Astrocyte of the hippocampus (primary cell): ENCODE measurements around the gene TMEM106C.
"Not testable (repeated sequence)": the region's sequence is repeated elsewhere in the genome, so short reads cannot be mapped to it uniquely, and the experiment has no call there.

Experiments
- DNase-seq: peaks from one replicate; pipeline ENCODE4 v3.0.0; 2011; ENCODE audit warnings: low read depth, low spot score

TMEM106C gene

DNA sequence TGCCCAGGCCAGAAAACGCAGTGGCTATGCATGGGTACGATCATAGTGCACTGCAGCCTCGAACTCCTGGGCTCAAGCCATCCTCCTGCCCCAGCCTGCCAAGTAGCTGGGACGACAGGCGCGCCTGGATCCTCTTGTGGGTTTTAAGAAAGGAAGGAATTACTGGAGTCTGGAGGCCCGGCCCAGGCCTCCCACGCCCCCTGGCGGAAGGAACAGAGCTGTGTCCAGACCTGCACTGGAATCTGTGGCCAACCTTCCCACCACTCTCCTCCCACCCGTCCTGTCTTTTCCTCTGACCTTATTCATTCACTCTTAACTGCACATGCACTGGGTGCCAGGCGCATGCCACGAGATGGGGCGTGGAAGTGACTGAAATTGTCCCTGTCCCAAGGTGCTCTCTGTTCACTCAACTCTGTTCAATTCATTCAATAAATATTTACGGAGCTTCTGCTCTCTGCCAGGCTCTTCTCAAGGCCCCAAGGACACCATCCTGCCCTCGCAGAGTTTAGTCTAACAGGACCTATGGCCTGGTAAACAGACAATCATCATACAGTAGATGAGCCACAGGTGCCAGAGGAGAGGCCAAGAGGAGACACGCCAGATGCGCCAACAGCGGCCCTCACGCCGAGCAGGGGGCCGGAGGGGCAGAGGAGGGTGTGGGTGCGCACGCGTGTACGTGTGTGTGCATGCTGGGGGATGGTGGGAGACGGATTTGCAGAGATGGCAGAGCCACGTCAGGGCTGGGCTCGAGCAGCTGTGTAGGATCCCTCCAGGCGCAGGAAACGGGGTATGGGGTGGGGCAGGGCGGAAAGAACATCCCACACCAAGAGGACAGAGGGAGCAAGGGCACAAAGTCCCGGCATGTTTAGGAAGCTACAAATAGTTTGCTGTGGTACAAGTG lies 13.7 kb upstream of the TMEM106C start:
- peak; percentile 91 for DNase-seq

DNA sequence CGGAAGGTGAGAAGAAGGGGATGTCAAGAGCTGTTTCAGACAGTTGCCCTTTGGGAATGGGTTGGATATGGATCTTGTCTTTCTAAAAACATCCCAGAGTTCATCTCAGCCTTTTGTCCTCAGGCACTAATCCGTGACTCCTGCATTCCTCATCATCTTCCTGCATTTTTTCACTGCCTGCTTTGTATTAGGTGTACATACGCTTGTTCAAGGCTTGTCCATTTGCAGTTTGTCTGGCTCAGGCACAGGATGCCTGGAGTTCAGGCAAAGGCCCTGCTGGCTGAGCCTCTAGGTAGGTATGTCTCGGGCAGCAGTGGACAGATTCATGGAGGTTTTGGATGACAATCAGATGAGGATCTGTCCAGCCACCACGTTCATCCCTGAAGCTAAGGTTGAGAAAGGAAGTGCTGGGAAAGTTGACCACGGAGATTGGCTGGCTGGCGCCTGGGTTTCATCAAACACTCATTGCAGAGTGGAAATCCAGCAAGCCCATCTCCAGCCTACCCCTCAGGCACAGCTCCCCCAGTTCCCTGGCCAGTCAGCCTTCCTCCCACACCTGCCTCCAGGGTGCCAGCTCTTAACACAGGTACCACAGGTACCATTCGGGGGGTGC lies 12.4 kb upstream of the TMEM106C start:
- no peak for DNase-seq

DNA sequence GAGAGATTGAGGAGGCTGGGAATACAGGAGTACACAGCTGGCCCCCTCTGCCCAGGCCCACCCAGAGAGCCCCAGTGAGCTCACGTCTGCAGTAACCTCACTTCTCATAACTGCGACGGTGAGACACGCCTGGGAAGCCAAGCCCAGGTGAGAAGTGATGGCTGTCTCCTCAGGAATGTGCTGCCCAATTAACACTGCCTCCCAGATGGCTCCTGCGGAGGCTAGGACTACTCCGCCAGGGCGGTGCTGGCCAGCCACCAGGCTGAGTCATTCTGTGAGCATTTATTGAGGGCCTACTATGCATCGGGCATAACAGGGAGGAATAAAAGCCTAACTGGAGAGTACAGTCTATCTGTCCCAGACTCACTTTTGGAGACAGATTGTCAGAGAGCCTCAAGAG lies 9.3 kb upstream of the TMEM106C start:
- DNase-seq, result no peak

DNA sequence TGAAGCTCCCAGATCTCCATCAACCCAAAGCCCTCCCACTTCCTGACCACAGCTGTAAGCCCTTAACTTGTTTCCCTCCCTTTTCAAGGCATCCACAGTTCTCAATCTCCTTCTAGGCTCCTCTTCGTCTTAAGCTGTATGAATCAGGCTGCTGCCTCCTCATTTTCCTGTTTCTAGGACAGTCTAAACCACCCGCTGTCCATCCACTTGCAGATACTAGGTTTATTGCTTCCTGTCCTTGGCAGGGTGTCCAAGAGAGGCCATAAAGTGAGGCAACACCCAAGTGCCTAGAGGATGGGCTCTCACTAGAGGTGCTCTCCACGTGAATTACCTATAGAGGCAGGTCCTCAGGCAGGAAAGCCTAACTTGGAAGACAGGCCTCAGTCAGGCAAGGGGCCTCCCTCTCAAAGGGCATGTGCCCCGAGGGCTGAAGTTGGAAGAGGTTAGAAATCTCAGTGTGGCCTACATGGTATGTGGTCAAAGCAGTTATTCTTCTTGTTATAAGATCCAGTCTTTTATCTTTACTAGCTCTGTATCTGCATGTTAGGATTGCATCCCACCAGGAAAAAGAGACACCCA lies 8.8 kb upstream of the TMEM106C start:
- no peak for DNase-seq

DNA sequence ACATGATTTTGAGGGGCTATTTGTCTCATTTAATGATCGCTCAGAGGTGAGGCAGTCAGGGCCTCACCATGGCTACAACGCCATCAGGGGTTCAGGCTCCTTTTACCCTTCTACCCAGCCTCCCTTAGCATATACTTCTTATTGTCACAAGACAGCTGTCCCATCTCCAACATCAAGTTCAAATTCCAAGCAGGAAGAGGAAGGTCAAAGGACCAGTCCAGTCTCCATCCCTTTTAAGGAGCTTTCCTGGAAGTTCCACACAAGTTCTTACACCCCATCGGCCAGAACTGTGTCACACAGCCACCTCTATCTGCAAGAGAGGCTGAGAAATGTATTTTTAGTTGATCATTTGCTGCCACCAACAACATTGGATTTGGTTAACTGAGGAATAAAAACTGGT lies 8.3 kb upstream of the TMEM106C start:
- no peak for DNase-seq

DNA sequence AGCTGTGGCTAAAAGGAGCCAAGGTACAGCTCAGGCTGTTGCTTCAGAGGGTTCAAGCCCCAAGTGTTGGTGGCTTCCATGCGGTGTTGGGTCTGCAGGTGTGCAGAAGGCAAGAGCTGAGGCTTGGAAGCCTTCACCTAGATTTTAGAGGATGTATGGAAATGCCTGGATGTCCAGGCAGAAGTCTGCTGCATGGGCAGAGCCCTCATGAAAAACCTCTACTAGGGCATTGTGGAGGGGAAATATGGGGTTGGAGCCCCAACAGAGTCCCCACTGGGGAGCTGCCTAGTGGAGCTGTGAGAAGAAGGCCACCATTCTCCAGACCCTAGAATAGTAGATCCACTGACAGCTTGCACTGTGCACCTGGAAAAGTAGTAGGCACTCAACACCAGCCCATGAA lies 5.7 kb upstream of the TMEM106C start:
- not testable (repeated sequence) for DNase-seq

DNA sequence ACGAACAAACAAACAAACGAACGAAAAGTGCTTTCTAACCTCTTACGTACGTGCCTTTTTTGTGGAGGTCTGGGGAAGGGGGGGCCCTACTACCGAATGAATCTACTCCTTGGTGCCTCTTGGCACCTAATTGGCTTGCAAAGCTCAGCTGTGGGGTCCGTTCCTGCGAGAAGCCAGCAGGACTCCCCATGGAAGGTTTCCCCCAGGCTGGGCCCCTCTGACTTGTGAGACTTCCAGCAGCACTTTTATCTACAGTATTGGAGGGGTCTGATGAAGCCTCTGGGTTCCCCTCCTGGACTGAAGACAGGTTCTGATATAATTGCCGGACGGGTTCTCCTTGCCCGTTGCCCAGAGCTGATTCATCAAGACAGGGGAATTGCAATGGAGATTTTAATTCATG lies 1.2 kb upstream of the TMEM106C start:
- DNase-seq, result no peak

DNA sequence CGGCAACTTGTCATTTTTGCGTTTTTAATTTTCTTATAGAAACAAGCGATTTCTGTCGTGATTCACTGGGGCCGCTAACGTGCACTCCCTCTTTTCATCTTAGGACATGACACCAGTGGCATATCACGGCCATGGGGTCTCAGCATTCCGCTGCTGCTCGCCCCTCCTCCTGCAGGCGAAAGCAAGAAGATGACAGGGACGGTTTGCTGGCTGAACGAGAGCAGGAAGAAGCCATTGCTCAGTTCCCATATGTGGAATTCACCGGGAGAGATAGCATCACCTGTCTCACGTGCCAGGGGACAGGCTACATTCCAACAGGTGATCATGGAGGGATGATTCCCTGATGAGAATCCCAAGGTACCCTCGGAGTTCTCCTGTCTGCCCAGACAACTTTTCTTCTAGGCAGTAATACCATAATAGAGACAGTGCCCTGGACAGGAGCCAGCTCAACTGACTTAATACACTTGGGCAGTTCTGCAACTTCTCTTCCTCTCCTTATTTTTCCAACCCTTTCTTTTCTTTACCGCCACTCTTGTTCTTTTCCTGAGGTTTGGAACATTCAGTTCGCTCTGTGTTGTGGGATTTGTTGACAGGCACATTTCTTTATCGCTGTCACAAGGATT lies 821 bp downstream of the TMEM106C start:
- no peak for DNase-seq

DNA sequence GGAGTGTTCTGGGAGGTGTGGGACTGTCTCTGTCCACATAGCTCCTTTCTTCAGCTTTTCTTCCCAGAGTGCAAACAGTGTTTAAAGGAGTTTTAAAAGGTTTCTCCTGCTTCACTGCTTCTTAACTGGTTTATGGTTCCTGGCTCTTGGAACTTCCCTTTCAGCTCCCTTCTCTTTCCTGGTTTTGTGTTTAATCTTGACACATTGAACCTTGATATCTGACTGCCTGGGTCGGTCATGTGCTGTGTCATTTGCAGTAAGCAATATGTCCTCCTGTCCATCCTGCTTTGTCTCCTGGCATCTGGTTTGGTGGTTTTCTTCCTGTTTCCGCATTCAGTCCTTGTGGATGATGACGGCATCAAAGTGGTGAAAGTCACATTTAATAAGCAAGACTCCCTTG lies 2.2 kb downstream of the TMEM106C start:
- DNase-seq, result no peak

DNA sequence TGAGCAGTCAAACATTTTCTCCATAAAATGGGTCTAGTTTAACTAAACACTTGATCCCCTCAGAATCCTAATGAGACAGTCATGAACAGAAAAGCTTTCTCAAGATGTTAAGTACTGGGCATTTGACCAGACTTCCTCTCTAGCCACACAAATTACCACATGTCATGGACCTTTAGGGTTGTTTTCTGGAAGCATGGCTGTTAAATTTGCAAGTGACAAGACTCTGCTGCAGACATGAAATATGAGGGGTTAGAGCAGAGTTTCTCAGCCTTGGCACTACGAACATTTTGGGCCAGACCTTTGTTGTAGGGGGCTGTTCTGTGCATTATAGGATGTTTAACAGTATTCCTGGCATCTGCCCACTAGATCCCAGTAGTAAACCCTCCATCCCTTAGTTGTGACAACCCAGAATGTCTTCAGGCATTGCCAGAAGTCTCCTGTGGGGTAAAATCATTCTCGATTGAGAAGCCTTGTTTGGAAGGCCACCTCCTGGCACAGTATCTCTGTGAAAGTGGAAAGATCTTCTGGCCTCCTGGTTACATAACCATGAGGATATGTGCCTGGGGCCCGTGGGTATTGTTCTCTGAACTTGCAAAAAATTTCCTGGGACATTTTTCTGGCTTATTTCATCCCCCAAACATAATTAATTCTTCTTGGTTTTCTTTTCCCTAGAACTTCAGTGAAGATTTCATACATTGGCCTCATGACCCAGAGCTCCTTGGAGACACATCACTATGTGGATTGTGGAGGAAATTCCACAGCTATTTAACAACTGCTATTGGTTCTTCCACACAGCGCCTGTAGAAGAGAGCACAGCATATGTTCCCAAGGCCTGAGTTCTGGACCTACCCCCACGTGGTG lies 4.3 kb downstream of the TMEM106C start:
- no peak for DNase-seq

DNA sequence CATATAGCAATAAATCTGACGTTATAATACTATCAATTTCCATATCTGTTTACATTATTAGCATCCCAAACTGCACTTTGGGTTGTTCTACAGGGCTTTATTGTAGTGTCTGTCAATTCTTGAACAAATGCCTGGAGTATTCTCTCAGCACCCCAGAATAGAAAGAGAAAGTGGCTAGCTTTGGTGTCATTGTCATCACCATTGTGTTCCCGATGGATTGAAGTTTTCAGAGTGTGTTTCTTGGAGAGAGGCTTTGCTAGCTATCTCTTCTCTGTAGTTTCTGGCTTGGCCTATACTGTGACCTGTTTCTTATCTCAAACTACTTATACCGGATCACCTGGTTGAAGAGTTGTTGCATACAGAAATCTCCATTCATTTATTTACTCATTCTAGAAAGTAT lies 6.4 kb downstream of the TMEM106C start:
- no peak for DNase-seq

DNA sequence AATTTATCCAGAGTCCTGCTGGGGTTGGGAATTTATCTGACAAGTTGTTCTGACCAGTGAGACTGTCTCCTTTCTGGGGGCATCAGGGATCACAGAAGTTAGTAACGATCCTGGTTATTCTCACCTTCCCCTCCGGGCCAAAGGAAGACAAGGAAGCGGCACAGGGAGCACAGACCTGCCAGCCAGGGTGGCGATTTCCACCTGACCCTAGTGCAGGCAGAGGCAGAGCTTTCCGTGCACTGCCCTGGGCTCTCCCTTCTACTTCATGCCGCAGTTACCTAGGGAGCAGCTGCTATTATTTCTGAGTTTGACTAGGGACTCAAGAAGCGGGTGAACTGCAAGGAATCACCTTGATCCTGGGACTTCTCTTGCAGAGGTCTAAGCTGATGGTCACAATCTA lies 7.4 kb downstream of the TMEM106C start:
- no peak for DNase-seq

DNA sequence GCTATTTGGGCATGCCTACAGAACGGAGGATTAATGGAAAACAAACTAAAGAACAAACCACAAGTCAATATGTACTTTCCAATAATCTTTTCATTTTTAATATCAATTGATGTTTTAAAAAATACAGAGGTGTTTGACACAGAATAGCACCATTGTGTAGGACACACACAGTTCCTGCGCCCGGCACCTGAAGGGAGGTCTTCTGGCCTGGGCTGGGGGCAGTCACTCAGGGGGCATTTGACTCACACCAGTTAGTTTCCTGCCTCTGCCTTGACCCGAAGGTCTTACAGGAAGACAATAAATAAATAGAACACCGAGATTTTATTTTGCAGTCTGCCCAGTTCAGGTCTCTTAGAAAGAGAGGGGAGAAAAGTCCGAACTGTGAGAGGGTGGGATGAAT lies 9.5 kb downstream of the TMEM106C start:
- DNase-seq, result no peak

DNA sequence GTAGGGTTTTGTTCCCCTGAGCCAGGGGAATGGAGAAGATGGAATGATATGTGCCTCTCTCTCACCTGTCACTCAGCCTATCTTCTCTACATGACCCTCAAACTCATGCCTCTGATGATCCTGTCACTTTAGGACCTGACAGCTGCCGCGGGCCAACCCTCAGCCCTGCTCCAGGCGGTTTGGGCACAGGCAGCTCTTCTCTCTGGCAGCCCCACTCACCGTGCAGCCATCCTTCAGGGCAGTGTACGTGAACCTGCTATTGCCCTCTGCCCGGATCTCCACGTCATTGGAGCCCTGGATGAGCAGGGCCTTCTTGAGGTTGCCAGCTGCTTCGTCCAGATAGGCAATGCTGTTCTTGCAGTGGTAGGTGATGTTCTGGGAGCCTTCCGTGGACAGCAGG lies 10.5 kb downstream of the TMEM106C start:
- DNase-seq, result no peak

DNA sequence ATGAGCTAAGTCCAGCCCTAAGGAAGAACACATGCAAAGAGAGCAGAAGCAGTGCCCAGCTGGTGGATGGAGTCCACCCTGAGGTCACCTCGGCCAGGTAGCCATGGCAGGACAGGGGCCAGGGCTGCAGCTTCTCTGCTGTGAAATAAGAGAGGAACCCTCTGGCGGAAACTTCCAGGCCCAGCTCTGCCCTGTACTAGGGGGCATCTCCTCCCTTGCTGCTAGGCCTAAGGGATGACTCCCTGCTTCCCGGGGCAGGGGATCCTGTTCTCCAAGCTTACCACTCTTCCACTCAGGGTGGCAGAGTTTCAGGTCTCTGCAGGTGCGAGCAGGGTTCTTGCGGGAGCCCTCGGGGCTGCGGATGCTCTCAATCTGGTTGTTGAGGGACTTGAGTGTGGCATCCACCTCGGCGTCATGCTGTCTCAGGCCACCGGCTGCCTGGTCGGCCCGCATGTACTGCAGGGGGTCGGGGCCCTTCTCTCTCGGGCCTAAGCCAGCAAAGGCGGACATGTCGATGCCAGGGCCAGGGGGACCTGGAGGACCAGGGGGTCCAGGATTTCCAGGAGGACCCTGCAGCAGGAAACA lies 11.7 kb downstream of the TMEM106C start:
- no peak for DNase-seq

DNA sequence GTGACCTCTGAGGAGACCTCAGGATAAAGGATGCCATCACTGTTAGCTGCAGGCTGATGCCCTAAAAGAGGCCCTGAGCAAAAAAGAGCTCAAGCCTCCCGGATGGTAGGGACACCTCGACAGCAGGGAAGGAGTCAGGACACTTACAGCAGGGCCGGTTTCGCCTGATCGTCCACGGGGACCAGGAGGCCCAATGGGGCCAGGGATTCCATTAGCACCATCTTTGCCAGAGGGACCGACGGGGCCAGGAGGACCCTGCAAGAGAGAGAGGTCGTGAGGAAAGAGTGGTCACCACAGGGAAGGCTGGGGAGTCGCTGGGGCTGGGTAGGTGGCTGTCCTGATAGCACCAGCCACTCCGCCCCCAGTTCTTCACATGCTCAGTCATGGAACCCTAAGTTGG lies 12.4 kb downstream of the TMEM106C start:
- DNase-seq, result no peak

DNA sequence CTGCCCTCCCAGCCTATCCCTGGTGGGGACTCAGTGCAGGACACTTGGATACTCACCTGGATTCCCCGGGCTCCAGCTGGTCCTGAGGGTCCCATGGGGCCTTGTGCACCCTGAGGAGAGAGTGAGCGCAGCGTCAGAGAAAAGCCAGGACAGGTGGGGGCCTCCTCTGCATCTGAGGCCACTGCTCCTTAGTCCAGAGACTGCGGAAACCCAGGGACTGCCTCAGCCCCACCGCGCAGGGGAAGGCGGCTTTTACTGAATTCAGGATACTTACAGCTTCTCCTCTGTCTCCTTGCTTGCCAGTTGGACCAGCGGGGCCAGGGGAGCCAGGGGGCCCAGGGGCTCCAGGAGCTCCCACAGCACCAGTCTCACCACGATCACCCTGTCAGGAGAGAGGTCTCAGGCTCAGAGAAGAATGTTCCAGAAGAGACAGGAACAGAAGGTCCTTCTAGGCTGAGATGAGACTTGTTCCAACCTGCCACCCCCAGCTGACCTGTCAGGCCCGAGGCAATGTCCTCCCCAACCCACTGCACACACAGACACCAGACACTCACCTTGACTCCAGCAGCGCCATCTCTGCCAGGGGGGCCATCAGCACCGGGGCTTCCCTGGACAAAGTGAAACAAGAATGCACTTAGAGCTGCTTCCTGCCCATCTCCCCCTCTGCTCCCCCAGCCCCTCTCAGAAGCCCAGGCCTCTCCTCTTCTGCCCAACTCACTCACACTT lies 13.8 kb downstream of the TMEM106C start:
- no peak for DNase-seq

DNA sequence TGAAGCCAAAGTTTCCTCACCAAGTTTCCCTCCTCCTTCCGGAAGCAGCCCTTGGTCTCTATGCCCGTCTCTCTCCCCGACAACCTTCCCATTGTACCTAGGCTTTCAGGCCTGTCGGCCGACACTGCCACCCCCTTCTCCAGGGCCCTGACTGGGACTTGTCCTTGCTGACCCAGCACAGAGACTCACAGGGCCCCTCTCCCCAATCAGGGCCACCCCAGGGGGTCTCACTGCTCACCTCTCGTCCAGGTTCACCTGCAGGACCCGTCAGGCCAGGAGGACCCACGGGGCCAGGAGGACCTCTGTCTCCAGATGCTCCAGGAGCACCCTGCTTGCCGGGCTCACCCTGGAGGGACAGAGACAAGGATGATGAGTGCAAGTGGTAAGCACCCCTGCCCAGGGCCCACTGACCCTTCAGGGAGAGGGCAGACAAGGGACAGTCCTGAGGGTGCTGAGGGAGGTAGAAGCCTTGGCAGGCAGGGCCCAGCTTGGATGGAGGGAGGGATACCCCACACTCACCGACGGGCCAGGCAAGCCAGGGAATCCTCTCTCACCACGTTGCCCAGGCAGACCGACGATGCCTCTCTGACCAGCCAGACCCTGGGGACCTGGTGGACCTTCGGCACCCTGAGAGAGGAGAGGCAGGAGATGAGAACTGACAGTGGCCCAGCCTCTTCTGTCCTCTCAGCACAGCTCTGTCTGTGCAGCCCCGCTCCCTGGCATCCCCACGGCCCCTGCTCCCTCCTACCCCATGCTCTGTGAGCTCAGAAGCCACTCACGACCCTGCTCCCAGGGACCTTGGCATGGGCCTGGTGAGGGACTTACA lies 14.6 kb downstream of the TMEM106C start:
- no peak for DNase-seq

DNA sequence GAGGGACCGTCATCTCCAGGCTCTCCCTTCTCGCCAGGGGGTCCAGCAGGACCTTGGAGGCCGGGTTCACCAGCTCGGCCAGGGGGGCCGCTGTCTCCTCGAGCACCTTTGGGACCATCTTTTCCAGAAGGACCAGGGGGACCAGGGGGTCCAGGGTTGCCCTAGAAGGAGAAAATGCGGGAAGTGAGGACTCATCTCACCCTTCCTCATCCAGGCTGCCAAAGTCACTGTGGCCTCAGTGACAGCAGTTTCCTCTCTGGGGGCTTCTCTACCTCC lies 15.1 kb downstream of the TMEM106C start:
- DNase-seq, result no peak

DNA sequence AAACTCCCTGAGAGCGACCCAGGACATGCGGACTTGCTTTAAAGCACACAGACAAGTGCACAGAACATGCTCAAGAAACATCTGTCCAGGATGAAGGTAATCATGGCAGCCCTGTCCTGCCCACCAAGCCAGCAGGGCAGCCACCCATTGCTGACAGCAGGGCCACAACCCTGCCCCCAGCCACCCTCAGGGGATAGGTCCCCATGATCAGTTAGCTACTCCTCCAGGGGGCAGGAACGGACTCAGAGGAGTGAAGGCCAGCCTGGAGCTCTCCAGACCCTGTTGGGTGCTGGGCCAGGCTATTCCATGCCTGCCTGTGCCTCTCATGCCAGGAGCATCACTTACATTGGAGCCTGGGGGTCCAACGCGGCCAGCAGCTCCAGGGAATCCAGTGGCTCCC lies 15.8 kb downstream of the TMEM106C start:
- no peak for DNase-seq
